ENCODE measurements around the gene CACNA1C.

- TF ChIP-seq, protein P1, sequence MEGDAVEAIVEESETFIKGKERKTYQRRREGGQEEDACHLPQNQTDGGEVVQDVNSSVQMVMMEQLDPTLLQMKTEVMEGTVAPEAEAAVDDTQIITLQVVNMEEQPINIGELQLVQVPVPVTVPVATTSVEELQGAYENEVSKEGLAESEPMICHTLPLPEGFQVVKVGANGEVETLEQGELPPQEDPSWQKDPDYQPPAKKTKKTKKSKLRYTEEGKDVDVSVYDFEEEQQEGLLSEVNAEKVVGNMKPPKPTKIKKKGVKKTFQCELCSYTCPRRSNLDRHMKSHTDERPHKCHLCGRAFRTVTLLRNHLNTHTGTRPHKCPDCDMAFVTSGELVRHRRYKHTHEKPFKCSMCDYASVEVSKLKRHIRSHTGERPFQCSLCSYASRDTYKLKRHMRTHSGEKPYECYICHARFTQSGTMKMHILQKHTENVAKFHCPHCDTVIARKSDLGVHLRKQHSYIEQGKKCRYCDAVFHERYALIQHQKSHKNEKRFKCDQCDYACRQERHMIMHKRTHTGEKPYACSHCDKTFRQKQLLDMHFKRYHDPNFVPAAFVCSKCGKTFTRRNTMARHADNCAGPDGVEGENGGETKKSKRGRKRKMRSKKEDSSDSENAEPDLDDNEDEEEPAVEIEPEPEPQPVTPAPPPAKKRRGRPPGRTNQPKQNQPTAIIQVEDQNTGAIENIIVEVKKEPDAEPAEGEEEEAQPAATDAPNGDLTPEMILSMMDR (IDR thresholded peaks at IDR 0.05): no peak
- TF ChIP-seq POLR2A (IDR thresholded peaks at IDR 0.05) (no peak), POLR2AphosphoS5 (IDR thresholded peaks at IDR 0.05) (peak in 1 of 2 donors; percentile 39)
These were observed 243.2 kb downstream of the CACNA1C start for GRCh38 chr12:2295941-2296461.

Measured in upper lobe of left lung (tissue), 4 donors.